Loucy (cell line): ENCODE data around the gene APPBP2.

Experiments used
- CTCF ChIP-seq: fragments of 200-600 bp; sonication (generic); conservative IDR thresholded peaks from 2 replicates; pipeline ENCODE4 v1.5.1; 2014; ENCODE audit warnings: mild to moderate bottlenecking, antibody characterized with exemption, low read length
- EZH2phosphoT487 ChIP-seq: fragments of 200-600 bp; IDR thresholded peaks from 2 replicates; pipeline ENCODE4 v1.6.1; 2018; ENCODE audit warnings: antibody characterized with exemption, mild to moderate bottlenecking, moderate library complexity, borderline replicate concordance

- TF ChIP-seq CTCF (no peak), EZH2phosphoT487 (no peak)
These were observed 61.7 kb downstream of the APPBP2 start for GRCh38 chr17:60464343-60464742.
